DOHH2 (cell line): ENCODE measurements around the gene TNNC1.

Source experiments
- H3F3A ChIP-seq: fragments of 200-600 bp; sonication (generic), shearing (Covaris generic); 2 replicates; pipeline ENCODE4 v1.6.0; 2016; ENCODE audit warnings: antibody characterized with exemption, mild to moderate bottlenecking; ENCODE audit not compliant: control insufficient read depth, insufficient read depth
- H3K27ac ChIP-seq: fragments of 200-600 bp; sonication (generic); 2 replicates; pipeline ENCODE4 v1.5.1; 2014; ENCODE audit warnings: low read depth, mild to moderate bottlenecking, low read length, moderate library complexity
- H3K27me3 ChIP-seq: fragments of 200-600 bp; sonication (generic); 2 replicates; pipeline ENCODE4 v1.6.1; 2014; ENCODE audit warnings: mild to moderate bottlenecking, low read length, mixed read lengths; ENCODE audit not compliant: control insufficient read depth
- H3K36me3 ChIP-seq: fragments of 200-600 bp; sonication (generic); 2 replicates; pipeline ENCODE4 v1.6.1; 2014; ENCODE audit warnings: mild to moderate bottlenecking, low read length, moderate library complexity, mixed read lengths; ENCODE audit not compliant: control insufficient read depth
- H3K4me1 ChIP-seq: fragments of 200-600 bp; sonication (generic); 2 replicates; pipeline ENCODE4 v1.6.1; 2014; ENCODE audit warnings: mild to moderate bottlenecking, low read length, mixed read lengths; ENCODE audit not compliant: control insufficient read depth
- H3K4me2 ChIP-seq: fragments of 200-600 bp; sonication (generic); 2 replicates; pipeline ENCODE4 v1.6.0; 2014; ENCODE audit warnings: mild to moderate bottlenecking, low read length, moderate library complexity
- H3K4me3 ChIP-seq: fragments of 200-600 bp; sonication (generic); 2 replicates; pipeline ENCODE4 v1.5.1; 2014; ENCODE audit warnings: mild to moderate bottlenecking, low read length, mixed read lengths
- H3K79me2 ChIP-seq: fragments of 200-600 bp; sonication (generic); 2 replicates; pipeline ENCODE4 v1.6.1; 2014; ENCODE audit warnings: mild to moderate bottlenecking, low read length, mixed read lengths; ENCODE audit not compliant: control insufficient read depth
- H3K9me2 ChIP-seq: fragments of 200-600 bp; sonication (generic); replicated peaks from 2 replicates; pipeline ENCODE4 v1.6.1; 2014; ENCODE audit warnings: mild to moderate bottlenecking, low read length, mixed read lengths; ENCODE audit not compliant: control insufficient read depth
- H3K9me3 ChIP-seq: fragments of 200-600 bp; sonication (generic); 2 replicates; pipeline ENCODE4 v1.6.1; 2014; ENCODE audit warnings: antibody characterized with exemption, low read length, mixed read lengths; ENCODE audit not compliant: control insufficient read depth, insufficient read depth
- H4K20me1 ChIP-seq: fragments of 200-600 bp; sonication (generic); 2 replicates; pipeline ENCODE4 v1.6.0; 2014; ENCODE audit warnings: low read depth, mild to moderate bottlenecking, antibody characterized with exemption, low read length, moderate library complexity; ENCODE audit not compliant: control insufficient read depth, insufficient read depth
- CTCF ChIP-seq: fragments of 200-600 bp; sonication (generic); IDR thresholded peaks from one replicate; pipeline ENCODE4 v1.5.1; 2014; ENCODE audit warnings: antibody characterized with exemption, mild to moderate bottlenecking, low read depth, low read length; ENCODE audit not compliant: poor library complexity, severe bottlenecking
- EZH2phosphoT487 ChIP-seq: fragments of 200-600 bp; sonication (generic); IDR thresholded peaks from 2 replicates; pipeline ENCODE4 v1.6.1; 2017; ENCODE audit warnings: borderline replicate concordance, mild to moderate bottlenecking, antibody characterized with exemption, low read length, moderate library complexity, mixed read lengths

Gene TNNC1

GRCh38 chr3:52451237-52452083 is 2.4 kb downstream of the TNNC1 start:
- Histone ChIP-seq H3K4me3 (no peak overlapping the region), H3K27ac (no peak overlapping the region), H3K9me3 (no peaks in the 10 kb centered on the region), H3K4me2 (no peak overlapping the region), H3K27me3 (no peaks in the 10 kb centered on the region), H4K20me1 (no peaks in the 10 kb centered on the region), H3K79me2 (peaks cover 17% of the 10 kb centered on the region), H3K36me3 (peaks cover 5% of the 10 kb centered on the region), H3K9me2 (no peaks in the 10 kb centered on the region), H3K4me1 (peaks cover 12% of the 10 kb centered on the region), H3F3A (no peaks in the 10 kb centered on the region)
- TF ChIP-seq EZH2phosphoT487, result no peak
- no peak for TF ChIP-seq CTCF

- no peaks in the 10 kb centered on the region for H4K20me1 ChIP-seq
- H3K27ac ChIP-seq, result no peak overlapping the region
- peaks cover 9% of the 10 kb centered on the region for H3K79me2 ChIP-seq
- peaks cover 9% of the 10 kb centered on the region for H3K4me1 ChIP-seq
- peaks cover 2% of the 10 kb centered on the region for H3K36me3 ChIP-seq
- no peaks in the 10 kb centered on the region for H3K9me2 ChIP-seq
- TF ChIP-seq CTCF (no peak), EZH2phosphoT487 (no peak)
- no peaks in the 10 kb centered on the region for H3F3A ChIP-seq
- H3K4me2 ChIP-seq, result no peak overlapping the region
- H3K9me3 ChIP-seq, result no peaks in the 10 kb centered on the region
- H3K27me3 ChIP-seq, result no peaks in the 10 kb centered on the region
- H3K4me3 ChIP-seq, result no peak overlapping the region
Observed at GRCh38 chr3:52450489-52451236, 3.2 kb downstream of the TNNC1 start.

- Histone ChIP-seq H3K27me3 (0 out of 2 replicates have a peak, but pooled peaks cover 4% of the 10 kb centered on the region), H3K9me2 (no peaks in the 10 kb centered on the region), H3F3A (no peaks in the 10 kb centered on the region), H4K20me1 (no peaks in the 10 kb centered on the region), H3K36me3 (no peaks in the 10 kb centered on the region), H3K4me1 (peaks cover 4% of the 10 kb centered on the region; the same call in 1 of the 2 replicates), H3K79me2 (no peaks in the 10 kb centered on the region), H3K4me2 (no peak overlapping the region), H3K27ac (no peak overlapping the region), H3K9me3 (no peaks in the 10 kb centered on the region), H3K4me3 (no peak overlapping the region)
- TF ChIP-seq CTCF (no peak), EZH2phosphoT487 (no peak)
Observed at GRCh38 chr3:52447512-52448355, 6.1 kb downstream of the TNNC1 start.
